Type B pancreatic cell (in vitro differentiated cells): ENCODE measurements around the gene SPTA1. TPM values are rescaled to one million over a fixed set of nuclear protein-coding genes. Genes with fewer than 3 reads are reported as not detected.

ENCODE experiments used
- DNase-seq: peaks from one replicate; pipeline ENCODE4 v3.0.0; 2021; ENCODE audit warnings: mixed read lengths; ENCODE audit not compliant: unreplicated experiment; ENCODE audit errors: extremely low spot score
- H3K27ac Mint-ChIP-seq: 2 replicates; pipeline ENCODE4 v1.8.0; 2021; ENCODE audit warnings: mild to moderate bottlenecking, mixed read lengths
- H3K27me3 Mint-ChIP-seq: 2 replicates; pipeline ENCODE4 v1.8.0; 2021; ENCODE audit warnings: mixed read lengths
- H3K36me3 Mint-ChIP-seq: 2 replicates; pipeline ENCODE4 v1.8.0; 2021; ENCODE audit warnings: mixed read lengths
- H3K4me1 Mint-ChIP-seq: one replicate; pipeline ENCODE4 v1.8.0; 2021; ENCODE audit warnings: mixed read lengths; ENCODE audit not compliant: unreplicated experiment
- H3K4me3 Mint-ChIP-seq: 2 replicates; pipeline ENCODE4 v1.8.0; 2021; ENCODE audit warnings: mild to moderate bottlenecking, mixed read lengths
- H3K9me3 Mint-ChIP-seq: 2 replicates; pipeline ENCODE4 v1.8.0; 2021; ENCODE audit warnings: mixed read lengths
- CTCF ChIP-seq: fragments of 200-600 bp; sonication (generic); conservative IDR thresholded peaks from 2 replicates; pipeline ENCODE4 v1.5.0; 2021; ENCODE audit warnings: antibody characterized with exemption, mild to moderate bottlenecking
- total RNA-seq: library from RNA; stranded (reverse); gene quantifications from 2 replicates; pipeline ENCODE4 v1.2.1, GENCODE V29; 2021; ENCODE audit warnings: low replicate concordance

Gene SPTA1
- total RNA-seq, 1 donor from 2014 or later: 0.68 TPM

GRCh38 chr1:158572226-158572625, 114.3 kb downstream of the SPTA1 start:
- H3K36me3 Mint-ChIP-seq: no peaks in the 10 kb centered on the region
- no peak overlapping the region for H3K27ac Mint-ChIP-seq
- no peak for TF ChIP-seq CTCF
- H3K9me3 Mint-ChIP-seq: no peaks in the 10 kb centered on the region
- no peaks in the 10 kb centered on the region for H3K4me1 Mint-ChIP-seq
- H3K4me3 Mint-ChIP-seq: no peak overlapping the region
- H3K27me3 Mint-ChIP-seq: peaks cover 12% of the 10 kb centered on the region
- DNase-seq: no peak

DNA sequence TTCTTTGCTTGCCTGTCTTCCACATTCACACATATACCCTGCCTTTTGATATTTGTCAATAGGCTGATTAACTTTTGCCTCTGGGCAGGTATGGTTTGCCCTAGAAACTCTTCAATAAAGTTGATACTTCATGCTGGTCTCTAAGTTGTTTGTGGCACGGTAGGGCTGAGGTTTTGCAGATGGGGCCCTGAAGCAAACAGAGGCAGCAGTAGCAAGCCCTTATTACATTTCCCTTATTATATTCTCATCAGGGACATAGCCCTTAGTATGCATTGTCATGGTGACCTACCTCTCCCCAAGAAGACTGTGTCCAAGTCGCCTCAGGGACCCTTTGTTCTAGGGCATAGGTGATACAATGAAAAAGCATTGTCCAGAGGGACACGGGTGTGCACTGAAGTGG, 116.0 kb downstream of the SPTA1 start, which contains the start of gene OR6P1:
Gene OR6P1, minus strand, starts transcription at position 101 of the 400 bp plus-strand sequence. CDS start 6,976 bp downstream, outside the sequence.
- no peak for TF ChIP-seq CTCF

DNA sequence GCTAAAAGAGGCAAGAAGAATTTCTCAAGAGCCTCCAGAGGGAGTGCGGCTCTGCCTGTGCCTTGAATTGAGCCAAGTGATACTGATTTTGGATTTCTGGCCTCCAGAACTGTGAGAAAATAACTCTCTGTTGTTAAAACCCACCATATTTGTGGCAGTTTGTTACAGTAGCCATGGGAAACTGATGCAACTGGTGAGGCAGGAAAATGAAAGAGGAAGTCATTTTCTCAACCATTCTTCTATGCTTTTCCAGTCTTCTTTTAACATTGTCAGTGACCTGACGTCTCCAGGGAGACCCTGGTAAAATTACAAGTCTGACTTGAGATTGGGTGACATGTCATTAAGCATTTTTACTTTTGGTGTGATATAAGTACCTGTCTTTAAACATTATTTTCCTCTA, 121.9 kb downstream of the SPTA1 start:
- no peak for DNase-seq
- Mint-ChIP-seq H3K4me3 (no peak overlapping the region), H3K27me3 (peaks cover 7% of the 10 kb centered on the region), H3K4me1 (no peaks in the 10 kb centered on the region), H3K36me3 (no peaks in the 10 kb centered on the region), H3K9me3 (no peaks in the 10 kb centered on the region), H3K27ac (no peak overlapping the region)
- no peak for TF ChIP-seq CTCF

More for the DNA sequence above, 116.0 kb downstream of the SPTA1 start, which contains the start of gene OR6P1:
- Mint-ChIP-seq H3K27ac (no peak within 1 kb of the TSS), H3K4me3 (no peak within 1 kb of the TSS), H3K9me3 (no peaks in the 10 kb centered on the region), H3K36me3 (no peaks in the 10 kb centered on the region), H3K27me3 (peaks cover 12% of the 10 kb centered on the region), H3K4me1 (no peaks in the 10 kb centered on the region)
- no peak for DNase-seq

GRCh38 chr1:158563853-158564252, 122.7 kb downstream of the SPTA1 start:
- Mint-ChIP-seq H3K9me3 (no peaks in the 10 kb centered on the region), H3K27ac (no peak overlapping the region), H3K36me3 (no peaks in the 10 kb centered on the region), H3K4me3 (no peak overlapping the region), H3K27me3 (peaks cover 7% of the 10 kb centered on the region), H3K4me1 (no peaks in the 10 kb centered on the region)
- DNase-seq: no peak
- TF ChIP-seq CTCF: no peak

Other genes with a start within 250 kb of the SPTA1 start
- gene OR10K1, start 224.9 kb downstream of the SPTA1 start, total RNA-seq: not detected in 2 replicates
- gene OR10R2, start 214.5 kb downstream of the SPTA1 start, total RNA-seq: not detected in 2 replicates
- gene OR6Y1, start 132.3 kb downstream of the SPTA1 start, total RNA-seq: not detected in 2 replicates
- not detected in 2 replicates for gene OR6P1, start 116.1 kb downstream of the SPTA1 start, total RNA-seq
- gene OR10X1, start 106.8 kb downstream of the SPTA1 start, total RNA-seq: not detected in 2 replicates
- not detected in 2 replicates for gene OR10Z1, start 81.4 kb downstream of the SPTA1 start, total RNA-seq
- not detected in 2 replicates for gene OR6K2, start 13.9 kb upstream of the SPTA1 start, total RNA-seq
- gene OR6K3, start 34.0 kb upstream of the SPTA1 start, total RNA-seq: not detected in 2 replicates
- not detected in 2 replicates for gene OR6K6, start 68.0 kb upstream of the SPTA1 start, total RNA-seq
- not detected in 2 replicates for gene OR6N1, start 85.5 kb upstream of the SPTA1 start, total RNA-seq
- gene OR6N2, start 94.5 kb upstream of the SPTA1 start, total RNA-seq: not detected in 2 replicates
- not detected in 2 replicates for gene MNDA, start 144.6 kb upstream of the SPTA1 start, total RNA-seq
- gene PYHIN1, start 244.8 kb upstream of the SPTA1 start, total RNA-seq: 1.0 and 2.9 TPM in 2 replicates